Thoracic aorta (tissue), 2 donors: ENCODE data around the gene TIGD6. TPM values are rescaled to one million over a fixed set of nuclear protein-coding genes. Genes with fewer than 3 reads are reported as not detected.
A peak's percentile ranks its signal among the peaks of the same experiment; 100 is the strongest.

ENCODE experiments used
- ATAC-seq: fragments of 150-250 bp; one replicate; pipeline ENCODE4 v1.8.0; 2017; ENCODE audit warnings: low read depth; ENCODE audit not compliant: insufficient number of reproducible peaks, low FRiP score
- DNase-seq: peaks from one replicate; pipeline ENCODE4 v3.0.0-alpha.2; 2020; ENCODE audit warnings: low spot score
- H3K27ac ChIP-seq, 2 donors: fragments of 200-600 bp; sonication (generic); 1 replicate in 1 of 2; 2 replicates in 1 of 2; pipeline ENCODE4 v1.5.1; 2016; ENCODE audit warnings: mild to moderate bottlenecking in 2 of 2, moderate library complexity in 2 of 2
- H3K27me3 ChIP-seq: fragments of 200-600 bp; sonication (generic); replicated peaks from 2 replicates; pipeline ENCODE4 v1.6.0; 2016; ENCODE audit warnings: mild to moderate bottlenecking; ENCODE audit not compliant: insufficient read depth
- H3K36me3 ChIP-seq: fragments of 200-600 bp; sonication (generic); one replicate; pipeline ENCODE4 v1.5.1; 2016
- H3K4me1 ChIP-seq, 2 donors: fragments of 200-600 bp; sonication (generic); 1 replicate in 1 of 2; 2 replicates in 1 of 2; pipeline versions ENCODE4 v1.5.1 to v1.6.0; 2016; ENCODE audit warnings: low read depth in 2 of 2, mild to moderate bottlenecking in 1 of 2; ENCODE audit not compliant: control insufficient read depth in 1 of 2
- H3K4me3 ChIP-seq: fragments of 200-600 bp; sonication (generic); 2 replicates; pipeline ENCODE4 v1.5.1; 2016; ENCODE audit warnings: mild to moderate bottlenecking
- H3K9me3 ChIP-seq: fragments of 200-600 bp; sonication (generic); 2 replicates; pipeline ENCODE4 v1.5.1; 2016
- CTCF ChIP-seq: fragments of 200-600 bp; sonication (generic); IDR thresholded peaks from one replicate; pipeline ENCODE4 v1.5.1; 2019; ENCODE audit warnings: antibody characterized with exemption
- total RNA-seq, 2 donors: library from RNA; depleted of rRNA; stranded (reverse); fragments of >200 nt; gene quantifications; one replicate each; pipeline versions ENCODE4 v1.1.0 to v1.2.3, GENCODE V29; 2016

Gene TIGD6
- total RNA-seq, 2 donors from 2014 or later = 3.4 to 10.0 TPM

GRCh38 chr5:150043657-150044328 lies 43.3 kb upstream of the TIGD6 start:
- H3K27me3 ChIP-seq = no peaks in the 10 kb centered on the region
- H3K36me3 ChIP-seq = peaks cover 51% of the 10 kb centered on the region
- no peak overlapping the region for H3K4me3 ChIP-seq
- no peak for DNase-seq
- no peak overlapping the region for H3K27ac ChIP-seq
- ATAC-seq = no peak
- peaks cover 6 to 12% of the 10 kb centered on the region in 2 donors for H3K4me1 ChIP-seq
- no peaks in the 10 kb centered on the region for H3K9me3 ChIP-seq
- no peak for TF ChIP-seq CTCF

- peaks cover 6 to 12% of the 10 kb centered on the region in 2 donors for H3K4me1 ChIP-seq
- H3K9me3 ChIP-seq = no peaks in the 10 kb centered on the region
- H3K27ac ChIP-seq = no peak overlapping the region
- H3K4me3 ChIP-seq = no peak overlapping the region
- no peak for TF ChIP-seq CTCF
- H3K27me3 ChIP-seq = no peaks in the 10 kb centered on the region
- H3K36me3 ChIP-seq = peaks cover 41% of the 10 kb centered on the region
- ATAC-seq (no peak), DNase-seq (no peak)
Observed at GRCh38 chr5:150042459-150042858, 42.0 kb upstream of the TIGD6 start.

GRCh38 chr5:150038547-150038946 lies 38.1 kb upstream of the TIGD6 start:
- no peak for DNase-seq
- Histone ChIP-seq H3K4me1 (peaks cover 0 to 2% of the 10 kb centered on the region in 2 donors), H3K27ac (no peak overlapping the region), H3K27me3 (no peaks in the 10 kb centered on the region), H3K4me3 (no peak overlapping the region), H3K9me3 (no peaks in the 10 kb centered on the region), H3K36me3 (peaks cover 50% of the 10 kb centered on the region)
- TF ChIP-seq CTCF = no peak
- ATAC-seq = no peak

- TF ChIP-seq CTCF = no peak
- H3K4me3 ChIP-seq = no peak overlapping the region
- DNase-seq (no peak), ATAC-seq (peak; percentile 21)
- H3K4me1 ChIP-seq = no peaks in the 10 kb centered on the region
- no peak overlapping the region for H3K27ac ChIP-seq
- no peaks in the 10 kb centered on the region for H3K9me3 ChIP-seq
- H3K36me3 ChIP-seq = peaks cover 60% of the 10 kb centered on the region
- no peaks in the 10 kb centered on the region for H3K27me3 ChIP-seq
Observed at GRCh38 chr5:150036513-150036912, 36.1 kb upstream of the TIGD6 start.

GRCh38 chr5:150035139-150035895 lies 34.9 kb upstream of the TIGD6 start:
- no peak for TF ChIP-seq CTCF
- peaks cover 60% of the 10 kb centered on the region for H3K36me3 ChIP-seq

More at GRCh38 chr5:150035139-150035895, 34.9 kb upstream of the TIGD6 start:
- DNase-seq (no peak), ATAC-seq (no peak)
- Histone ChIP-seq H3K4me1 (no peaks in the 10 kb centered on the region), H3K27ac (no peak overlapping the region), H3K27me3 (no peaks in the 10 kb centered on the region), H3K9me3 (no peaks in the 10 kb centered on the region), H3K4me3 (no peak overlapping the region)
